GM19351 (cell line): ENCODE results near the gene MAN1B1.
A peak's percentile ranks its signal among the peaks of the same experiment; 100 is the strongest.
"Not testable (repeated sequence)": the region's sequence is repeated elsewhere in the genome, so short reads cannot be mapped to it uniquely, and the experiment has no call there.

ENCODE experiments used
- ATAC-seq: cut with Tn5 transposase; IDR thresholded peaks from one replicate; pipeline ENCODE4 v1.9.1; 2021; ENCODE audit warnings: mild to moderate bottlenecking, moderate library complexity; ENCODE audit not compliant: unreplicated experiment

MAN1B1 gene

GRCh38 chr9:137109250-137110146, 22.7 kb downstream of the MAN1B1 start:
- no peak for ATAC-seq

- ATAC-seq = no peak
Measured at GRCh38 chr9:137110147-137110910, 23.5 kb downstream of the MAN1B1 start.

GRCh38 chr9:137110911-137111787, 24.4 kb downstream of the MAN1B1 start:
- ATAC-seq = no peak

- no peak for ATAC-seq
Measured at GRCh38 chr9:137111788-137112563, 25.2 kb downstream of the MAN1B1 start.

- no peak for ATAC-seq
Measured at GRCh38 chr9:137112564-137113384, 26.0 kb downstream of the MAN1B1 start.

GRCh38 chr9:137113385-137114159, 26.8 kb downstream of the MAN1B1 start:
- no peak for ATAC-seq

- peak; percentile 14 for ATAC-seq
Measured at GRCh38 chr9:137114220-137114612, 27.4 kb downstream of the MAN1B1 start.

- peak; percentile 76 for ATAC-seq
Measured at GRCh38 chr9:137114613-137115393, 28.0 kb downstream of the MAN1B1 start, which contains the start of gene DPP7. TSS of gene DPP7 (minus strand) at chr9:137114733. CDS start at chr9:137114713, 20 bp downstream.

GRCh38 chr9:137115394-137116026, 28.7 kb downstream of the MAN1B1 start:
- ATAC-seq = no peak

GRCh38 chr9:137116027-137116507, 29.3 kb downstream of the MAN1B1 start:
- ATAC-seq = no peak

- no peak for ATAC-seq
Measured at GRCh38 chr9:137116728-137117127, 29.9 kb downstream of the MAN1B1 start.

- ATAC-seq = no peak
Measured at GRCh38 chr9:137117269-137117731, 30.5 kb downstream of the MAN1B1 start.

GRCh38 chr9:137118092-137118603, 31.4 kb downstream of the MAN1B1 start:
- ATAC-seq = not testable (repeated sequence)

GRCh38 chr9:137121927-137122795, 35.4 kb downstream of the MAN1B1 start:
- ATAC-seq = not testable (repeated sequence)

- ATAC-seq = not testable (repeated sequence)
Measured at GRCh38 chr9:137122796-137123467, 36.1 kb downstream of the MAN1B1 start.
